ENCODE data around the gene DDX24.

DDX24 gene

GRCh38 chr14:94077111-94077821 is 3.7 kb downstream of the DDX24 start:
- TF ChIP-seq CTCF (IDR thresholded peaks at IDR 0.05) = no peak

GRCh38 chr14:94075008-94075407 is 6.0 kb downstream of the DDX24 start:
- TF ChIP-seq CTCF (IDR thresholded peaks at IDR 0.05) = no peak

- no peak for TF ChIP-seq CTCF (IDR thresholded peaks at IDR 0.05)
These were observed 6.5 kb downstream of the DDX24 start for GRCh38 chr14:94074534-94074933.

DNA sequence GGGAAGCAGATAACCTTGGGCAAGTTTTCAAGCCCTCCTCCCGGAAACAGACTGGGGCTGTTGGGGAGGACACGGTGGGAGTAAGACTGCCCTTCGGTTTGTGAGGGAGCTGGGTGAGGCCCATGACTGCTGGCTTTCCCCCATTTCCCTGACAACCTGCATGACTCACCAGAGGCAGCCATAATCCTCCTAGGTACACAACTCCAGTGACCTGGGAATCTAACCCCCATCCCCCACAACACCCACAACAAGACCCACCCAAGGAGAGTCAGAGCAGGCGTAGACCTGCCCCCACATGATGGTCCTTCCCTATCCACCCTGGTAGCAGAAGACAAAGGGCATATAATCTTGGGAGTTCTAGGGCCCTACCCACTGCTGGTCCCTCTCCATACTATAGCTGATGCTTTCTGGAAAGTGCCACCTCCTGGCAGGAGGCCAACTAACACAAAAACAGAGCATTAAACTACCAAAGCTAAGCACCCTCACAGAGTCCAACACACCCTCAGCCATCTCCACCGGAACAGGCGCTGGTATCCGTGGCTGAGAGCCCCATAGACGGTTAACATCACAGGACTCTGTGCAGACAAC is 14.8 kb downstream of the DDX24 start:
- TF ChIP-seq CTCF (IDR thresholded peaks at IDR 0.05) = no peak

DNA sequence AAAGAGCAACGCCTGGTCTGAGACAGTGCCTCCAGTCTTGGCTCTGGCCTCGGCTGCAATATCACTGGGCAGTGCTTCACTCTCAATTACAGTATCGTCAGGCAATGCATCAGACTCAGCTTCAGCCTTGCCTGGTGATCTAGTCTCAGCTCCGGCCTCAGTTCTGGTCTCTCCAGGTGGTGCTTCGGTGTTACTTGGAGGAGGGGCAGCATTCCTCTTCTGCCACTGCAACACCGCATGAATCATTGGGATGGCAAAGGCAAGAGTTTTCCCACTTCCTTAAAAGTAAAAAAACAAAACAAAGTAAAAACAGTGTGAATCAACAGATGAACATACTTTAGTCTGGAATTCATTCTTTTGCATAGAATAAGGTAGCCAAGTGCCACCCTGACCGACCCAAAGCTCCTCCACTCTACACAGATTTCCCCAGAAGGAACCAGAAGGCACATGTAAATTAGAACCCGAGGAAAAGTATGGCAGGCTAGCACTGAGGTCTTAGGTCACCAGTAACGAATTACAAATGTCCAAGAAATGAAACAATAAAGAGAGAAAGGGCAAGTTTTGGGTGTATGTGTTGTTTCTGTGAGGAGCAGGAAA is 18.6 kb downstream of the DDX24 start:
- no peak for TF ChIP-seq CTCF (IDR thresholded peaks at IDR 0.05)

DNA sequence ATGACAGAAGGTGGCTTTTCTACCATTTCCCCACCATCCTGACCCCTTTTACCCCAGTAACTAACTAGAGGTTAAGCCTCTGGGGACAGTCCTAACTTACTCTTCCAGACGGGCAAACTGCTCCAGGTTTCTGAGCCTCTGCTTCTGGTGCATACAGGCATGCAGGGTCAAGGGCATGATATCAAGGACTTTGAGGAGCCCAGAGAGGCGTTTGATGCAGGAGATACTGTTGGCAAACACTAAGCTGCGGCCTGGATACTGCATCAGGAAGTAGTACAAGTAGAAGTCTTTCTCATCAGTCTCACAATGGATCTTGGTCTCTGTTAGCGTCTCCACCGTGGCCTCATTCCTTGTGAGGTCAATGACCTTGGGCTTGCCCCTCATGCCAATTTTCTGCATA is 21.0 kb downstream of the DDX24 start:
- no peak for TF ChIP-seq CTCF (IDR thresholded peaks at IDR 0.05)

GRCh38 chr14:94058674-94059138 is 22.3 kb downstream of the DDX24 start:
- no peak for TF ChIP-seq CTCF (IDR thresholded peaks at IDR 0.05)

Measured in LNCAP (cell line).